T-cell (primary cell): ENCODE measurements around the gene ENOX1. TPM values are rescaled to one million over a fixed set of nuclear protein-coding genes. Genes with fewer than 3 reads are reported as not detected.

Experiments
- ATAC-seq, 4 experiments: fragments of 200-7000 bp in 3 of 4; fragments of 150-1000 bp in 1 of 4; cut with Tn5 transposase; replicated peaks in 1 of 4; 1 replicate in 3 of 4; 2 replicates in 1 of 4; pipeline ENCODE4 v1.10.0; 2021; ENCODE audit warnings: moderate library complexity in 3 of 4, mild to moderate bottlenecking in 2 of 4, moderate number of reproducible peaks in 1 of 4
- CTCF ChIA-PET, 2 donors: fragments of 300-600 bp; sonication (Branson Sonifier 250); formaldehyde crosslinking; loops; one replicate each; lab custom pipeline; 2022; ENCODE audit warnings: antibody characterized with exemption in 2 of 2; lab: Charles Lee
- POLR2A ChIA-PET, 2 donors: fragments of 300-600 bp; sonication (Branson Sonifier 250); formaldehyde crosslinking; loops; one replicate each; lab custom pipeline; 2022; ENCODE audit warnings: antibody characterized with exemption in 2 of 2; lab: Charles Lee
- DNase-seq, 35 experiments: peaks; one replicate each; pipeline versions ENCODE4 v3.0.0 to v3.0.0-alpha.2; 2013 to 2023
- H3K27ac ChIP-seq: one replicate; pipeline ENCODE4 v1.5.1; 2013; ENCODE audit warnings: low read length
- H3K27me3 ChIP-seq, 2 experiments: replicated peaks in 1 of 2; 1 replicate in 1 of 2; 2 replicates in 1 of 2; pipeline versions ENCODE4 v1.6.1 to v1.7.0; 2013; ENCODE audit warnings: low read length in 1 of 2, mixed read lengths in 1 of 2; ENCODE audit not compliant: control insufficient read depth in 2 of 2, insufficient read depth in 2 of 2; ENCODE audit errors: extremely low read depth in 1 of 2
- H3K36me3 ChIP-seq, 2 donors: 1 replicate in 1 of 2; 2 replicates in 1 of 2; pipeline versions ENCODE4 v1.6.1 to v1.7.0; 2013; ENCODE audit warnings: low read length in 1 of 2; ENCODE audit not compliant: control insufficient read depth in 2 of 2, insufficient read depth in 1 of 2; ENCODE audit errors: extremely low read depth in 1 of 2
- H3K4me1 ChIP-seq, 2 experiments: 1 replicate in 1 of 2; 2 replicates in 1 of 2; pipeline versions ENCODE4 v1.6.1 to v1.7.0; 2013; ENCODE audit warnings: low read length in 2 of 2, mixed read lengths in 1 of 2; ENCODE audit not compliant: insufficient read depth in 2 of 2, control insufficient read depth in 1 of 2; ENCODE audit errors: extremely low read depth in 1 of 2
- H3K4me3 ChIP-seq, 2 donors: 1 replicate in 1 of 2; 2 replicates in 1 of 2; pipeline versions ENCODE4 v1.5.1 to v1.7.0; 2013; ENCODE audit warnings: mild to moderate bottlenecking in 2 of 2, low read length in 1 of 2, moderate library complexity in 1 of 2; ENCODE audit not compliant: control insufficient read depth in 1 of 2; ENCODE audit errors: extremely low read depth in 1 of 2
- H3K9me3 ChIP-seq: 2 replicates; pipeline ENCODE4 v1.7.0; 2013
- H3K27ac Mint-ChIP-seq, 2 donors: one replicate each; pipeline ENCODE4 v1.8.0; 2020 to 2021; ENCODE audit warnings: mild to moderate bottlenecking in 2 of 2, mixed read lengths in 2 of 2
- H3K27me3 Mint-ChIP-seq, 2 donors: one replicate each; pipeline ENCODE4 v1.8.0; 2021 to 2022; ENCODE audit warnings: mixed read lengths in 2 of 2
- H3K36me3 Mint-ChIP-seq: one replicate; pipeline ENCODE4 v1.8.0; 2021; ENCODE audit warnings: mixed read lengths
- H3K4me1 Mint-ChIP-seq, 3 donors: one replicate each; pipeline ENCODE4 v1.8.0; 2020 to 2022; ENCODE audit warnings: mixed read lengths in 3 of 3, mild to moderate bottlenecking in 1 of 3
- H3K4me3 Mint-ChIP-seq, 3 donors: one replicate each; pipeline ENCODE4 v1.8.0; 2020 to 2022; ENCODE audit warnings: mild to moderate bottlenecking in 3 of 3, mixed read lengths in 3 of 3, moderate library complexity in 3 of 3
- H3K9me3 Mint-ChIP-seq, 3 donors: one replicate each; pipeline ENCODE4 v1.8.0; 2020 to 2022; ENCODE audit warnings: mixed read lengths in 3 of 3
- WGBS: methylation state at CpG from one replicate; pipeline ENCODE4 v1.1.5; 2013; ENCODE audit warnings: missing lambda C conversion rate; ENCODE audit not compliant: insufficient coverage; 5-methylcytosine and 5-hydroxymethylcytosine counted together
- total RNA-seq, 35 experiments: library from RNA in 6 of 35; stranded (reverse) in 6 of 35; fragments of 120-200 nt in 1 of 35; gene quantifications; one replicate each; pipeline versions ENCODE4 v1.2.1 to v1.2.4 and lab custom pipeline; 2013 to 2026

The ENOX1 gene
- total RNA-seq, 5 donors from 2014 or later (not counting 1 experiment from before 2014, with no cell fraction given): 0.10 TPM; not detected in 4

DNA sequence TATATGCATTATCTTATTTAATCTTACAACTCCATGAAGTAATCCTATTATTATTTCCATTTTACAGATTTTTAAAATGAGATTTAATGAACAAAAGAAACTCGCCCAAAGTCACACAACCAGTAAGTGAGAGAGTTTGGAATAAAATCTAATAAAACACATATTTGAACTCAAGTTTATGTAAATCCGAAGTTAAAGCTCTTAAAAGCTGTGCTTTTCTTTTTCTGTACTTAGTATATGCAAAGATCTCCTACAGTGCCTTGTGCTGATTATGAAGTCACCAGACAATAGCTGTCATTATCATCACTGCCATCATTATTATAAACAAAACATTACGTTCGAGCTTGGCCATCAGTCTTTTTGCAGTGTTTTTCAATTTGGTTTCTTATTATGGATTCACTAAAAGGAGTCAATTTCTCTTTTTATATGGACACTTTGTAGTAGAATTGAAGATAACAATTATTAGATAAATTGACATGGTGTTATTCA, 29.7 kb upstream of the ENOX1 start:
- no peak overlapping the region for H3K4me3 Mint-ChIP-seq
- Histone ChIP-seq H3K4me1 (no peaks in the 10 kb centered on the region), H3K9me3 (no peaks in the 10 kb centered on the region), H3K4me3 (no peak overlapping the region), H3K27me3 (no peaks in the 10 kb centered on the region), H3K27ac (no peak overlapping the region), H3K36me3 (no peaks in the 10 kb centered on the region)
- ATAC-seq (no peak), DNase-seq (no peak)
- WGBS: no CpG with 5 or more reads among the region's 4 CpGs
- POLR2A ChIA-PET: interaction anchor here in 1 of 2 donors (0.7 kb wide), 1 partner anchor 10 kb away, joined by 4 read pairs; no protein-coding TSS in a partner anchor
- no peak overlapping the region for H3K27ac Mint-ChIP-seq
- peaks cover 22 to 31% of the 10 kb centered on the region in 2 donors for H3K27me3 Mint-ChIP-seq
- CTCF ChIA-PET: interaction anchor here in 1 of 2 donors (1.0 kb wide), 2 partner anchors 9 to 12 kb away, joined by 3 read pairs; no protein-coding TSS in a partner anchor
- peaks cover 0 to 4% (median 0%) of the 10 kb centered on the region in 3 donors for H3K9me3 Mint-ChIP-seq
- H3K4me1 Mint-ChIP-seq: no peaks in the 10 kb centered on the region
- H3K36me3 Mint-ChIP-seq: no peaks in the 10 kb centered on the region

DNA sequence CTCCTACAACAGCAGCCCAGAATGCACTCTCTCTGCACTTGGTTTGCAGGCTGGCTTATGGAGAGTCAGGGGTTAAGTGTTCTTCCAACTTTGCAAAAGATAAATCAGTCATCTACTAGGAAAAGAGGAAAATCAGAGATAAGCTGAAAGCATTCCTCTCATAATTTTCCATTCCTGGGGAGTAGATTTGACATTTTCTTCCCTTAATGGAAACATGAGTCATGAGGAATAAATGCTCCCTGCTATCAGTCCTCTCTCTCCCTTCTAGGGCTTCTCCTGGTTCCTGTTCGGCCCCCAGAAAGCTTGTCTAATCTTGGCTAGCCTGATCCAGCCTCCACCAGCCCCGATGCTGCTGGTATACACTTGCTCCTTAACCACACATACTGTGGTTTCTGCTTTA, 28.4 kb upstream of the ENOX1 start:
- Histone ChIP-seq H3K4me1 (no peaks in the 10 kb centered on the region), H3K4me3 (no peak overlapping the region), H3K27ac (no peak overlapping the region), H3K27me3 (no peaks in the 10 kb centered on the region), H3K36me3 (no peaks in the 10 kb centered on the region), H3K9me3 (no peaks in the 10 kb centered on the region)
- Mint-ChIP-seq H3K4me1 (no peaks in the 10 kb centered on the region), H3K4me3 (no peak overlapping the region), H3K36me3 (no peaks in the 10 kb centered on the region), H3K9me3 (peaks cover 0 to 4% (median 0%) of the 10 kb centered on the region in 3 donors), H3K27ac (no peak overlapping the region), H3K27me3 (peaks cover 21 to 39% of the 10 kb centered on the region in 2 donors)
- no peak for DNase-seq
- POLR2A ChIA-PET: no interaction called here
- 33% methylated on average over 1 of the region's 2 CpGs for WGBS
- CTCF ChIA-PET: no interaction called here
- ATAC-seq: no peak

DNA sequence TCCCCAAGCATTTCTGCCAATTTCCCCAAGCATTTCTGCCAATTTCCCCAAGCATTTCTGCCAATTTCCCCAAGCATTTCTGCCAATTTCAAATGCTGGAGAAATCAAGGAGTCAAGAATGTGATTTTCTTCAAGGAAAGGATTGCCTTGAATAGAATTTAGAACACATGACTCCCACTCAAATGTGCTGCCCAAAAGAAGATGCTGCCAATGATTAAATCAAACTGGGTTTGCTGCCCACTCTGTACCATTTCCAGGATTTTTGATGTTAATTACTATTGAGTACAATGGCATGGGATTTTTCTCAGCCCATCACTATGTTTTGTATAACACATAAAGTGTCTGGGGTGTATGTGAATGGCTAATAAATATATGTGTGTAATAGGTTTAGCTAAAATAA, 21.9 kb upstream of the ENOX1 start:
- H3K4me3 ChIP-seq: no peak overlapping the region
- Mint-ChIP-seq H3K27ac (no peak overlapping the region), H3K9me3 (no peaks in the 10 kb centered on the region), H3K4me1 (peaks cover 0 to 3% (median 3%) of the 10 kb centered on the region in 3 donors), H3K36me3 (no peaks in the 10 kb centered on the region), H3K27me3 (peaks cover 13 to 27% of the 10 kb centered on the region in 2 donors), H3K4me3 (no peak overlapping the region)
- peaks cover 0 to under 1% of the 10 kb centered on the region in 2 experiments for H3K27me3 ChIP-seq
- ChIA-PET POLR2A (interaction anchor here in 1 of 2 donors (0.7 kb wide), 1 partner anchor 443 kb away, joined by 4 read pairs; no protein-coding TSS in a partner anchor), CTCF (interaction anchor here in 1 of 2 donors (1.0 kb wide), 1 partner anchor 841 kb away, joined by 3 read pairs; no protein-coding TSS in a partner anchor)
- H3K36me3 ChIP-seq: no peaks in the 10 kb centered on the region
- no peak for ATAC-seq
- no peak overlapping the region for H3K27ac ChIP-seq
- H3K4me1 ChIP-seq: no peaks in the 10 kb centered on the region
- DNase-seq: no peak
- H3K9me3 ChIP-seq: no peaks in the 10 kb centered on the region

DNA sequence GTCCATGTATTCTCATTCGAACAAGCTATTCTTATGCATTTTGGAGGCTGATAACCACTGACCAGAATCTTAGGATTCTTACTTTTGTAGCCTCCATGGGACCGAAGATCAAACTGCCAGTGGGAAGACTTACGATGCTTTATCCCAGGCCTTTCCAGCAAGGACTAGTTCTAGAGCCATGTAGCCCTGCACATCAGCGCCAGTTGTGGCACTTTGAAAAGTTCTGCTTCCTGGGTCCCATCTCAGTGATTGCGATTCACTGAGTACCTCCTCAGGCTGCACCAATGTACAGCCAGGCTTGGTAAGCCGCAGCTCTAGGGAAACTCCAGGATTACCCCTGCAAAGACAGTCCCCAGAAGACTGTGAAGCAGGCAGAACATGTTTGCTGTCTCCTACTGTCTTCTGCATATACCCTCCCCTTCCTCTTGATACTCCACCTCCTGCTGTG, 18.9 kb upstream of the ENOX1 start:
- Mint-ChIP-seq H3K4me1 (peaks cover 0 to 3% (median 3%) of the 10 kb centered on the region in 3 donors), H3K27ac (no peak overlapping the region), H3K36me3 (no peaks in the 10 kb centered on the region), H3K9me3 (no peaks in the 10 kb centered on the region), H3K27me3 (peaks cover 10 to 15% of the 10 kb centered on the region in 2 donors), H3K4me3 (no peak overlapping the region)
- Histone ChIP-seq H3K4me1 (no peaks in the 10 kb centered on the region), H3K9me3 (no peaks in the 10 kb centered on the region), H3K36me3 (no peaks in the 10 kb centered on the region), H3K27ac (no peak overlapping the region), H3K4me3 (no peak overlapping the region), H3K27me3 (peaks cover 0 to 2% of the 10 kb centered on the region in 2 experiments)
- 89% methylated on average over 6 of the region's 6 CpGs for WGBS
- ATAC-seq: no peak
- ChIA-PET CTCF (interaction anchor here (0.6 to 1.7 kb wide), 6 partner anchors 10 to 836 kb away, joined by 3 to 8 read pairs (median 6); no protein-coding TSS in a partner anchor), POLR2A (no interaction called here)
- no peak for DNase-seq

DNA sequence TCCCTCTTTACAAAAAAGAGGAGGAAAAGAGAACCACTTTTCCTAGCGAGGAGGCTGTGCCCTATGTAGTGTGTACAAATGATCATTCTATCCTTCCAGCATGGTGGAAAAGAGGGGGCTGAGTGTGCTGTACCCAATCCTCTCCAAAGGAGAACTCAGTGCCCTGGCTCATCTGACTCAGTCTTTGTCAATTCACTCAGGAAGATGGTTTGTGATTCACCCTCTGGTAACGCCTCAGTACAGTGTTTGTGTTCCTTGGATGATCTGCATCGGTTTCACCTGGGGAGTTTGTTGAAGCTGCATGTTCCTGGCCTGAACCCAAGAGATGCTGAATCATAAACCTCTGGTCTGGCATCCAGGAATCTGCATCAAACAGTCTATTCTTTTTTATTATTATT, 18.3 kb upstream of the ENOX1 start:
- Histone ChIP-seq H3K9me3 (no peaks in the 10 kb centered on the region), H3K27me3 (peaks cover 0 to 2% of the 10 kb centered on the region in 2 experiments), H3K4me1 (no peaks in the 10 kb centered on the region), H3K4me3 (no peak overlapping the region), H3K36me3 (no peaks in the 10 kb centered on the region), H3K27ac (no peak overlapping the region)
- Mint-ChIP-seq H3K9me3 (no peaks in the 10 kb centered on the region), H3K27ac (no peak overlapping the region), H3K36me3 (no peaks in the 10 kb centered on the region), H3K4me3 (no peak overlapping the region), H3K4me1 (peaks cover 0 to 3% (median 3%) of the 10 kb centered on the region in 3 donors), H3K27me3 (peaks cover 8 to 12% of the 10 kb centered on the region in 2 donors)
- POLR2A ChIA-PET: no interaction called here
- DNase-seq (no peak), ATAC-seq (no peak)
- CTCF ChIA-PET: interaction anchor here (0.5 to 1.7 kb wide), 15 partner anchors 9 to 1210 kb away, joined by 3 to 7 read pairs (median 3); no protein-coding TSS in a partner anchor
- WGBS: no CpG with 5 or more reads among the region's 3 CpGs

DNA sequence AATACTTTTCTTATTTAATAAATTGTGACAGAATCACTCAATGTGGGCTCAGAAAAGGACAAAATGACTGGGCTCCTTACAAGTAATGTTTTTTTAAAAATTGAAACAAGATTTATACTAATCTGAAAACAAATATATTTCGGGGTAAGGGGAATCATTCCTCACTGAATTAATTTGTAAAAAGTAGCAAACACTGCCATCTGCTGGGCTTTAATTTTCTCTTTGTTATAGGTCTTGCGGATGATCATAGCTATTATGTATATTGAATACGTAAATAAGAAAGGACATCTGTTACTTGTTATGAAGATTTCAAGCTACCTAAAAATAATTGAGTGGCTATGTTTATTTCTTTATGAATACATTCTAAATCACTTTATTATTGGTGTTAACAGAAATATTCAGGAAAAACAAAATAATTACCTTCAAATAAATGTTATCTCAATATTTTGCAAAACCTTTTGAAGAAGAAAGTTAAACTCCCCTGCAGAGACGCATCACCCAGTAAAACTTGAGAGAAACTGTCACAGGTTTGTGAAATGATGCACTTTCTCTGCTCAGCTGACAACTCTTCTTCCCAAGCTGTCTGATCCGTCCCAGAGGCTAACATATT, 17.8 kb upstream of the ENOX1 start:
- H3K9me3 Mint-ChIP-seq: no peaks in the 10 kb centered on the region
- H3K27me3 Mint-ChIP-seq: peaks cover 7 to 15% of the 10 kb centered on the region in 2 donors
- no peak overlapping the region for H3K27ac Mint-ChIP-seq
- POLR2A ChIA-PET: interaction anchor here in 1 of 2 donors (0.6 kb wide), 1 partner anchor 699 kb away, joined by 3 read pairs; no protein-coding TSS in a partner anchor
- Histone ChIP-seq H3K4me1 (no peaks in the 10 kb centered on the region), H3K36me3 (no peaks in the 10 kb centered on the region), H3K4me3 (no peak overlapping the region), H3K27ac (no peak overlapping the region), H3K9me3 (no peaks in the 10 kb centered on the region), H3K27me3 (peaks cover 0 to 2% of the 10 kb centered on the region in 2 experiments)
- CTCF ChIA-PET: interaction anchor here (0.5 to 1.7 kb wide), 19 partner anchors 8 to 1209 kb away, joined by 3 to 7 read pairs (median 3); no protein-coding TSS in a partner anchor
- no peaks in the 10 kb centered on the region for H3K36me3 Mint-ChIP-seq
- ATAC-seq (no peak), DNase-seq (peak in 3 of 35 experiments; percentile 4 to 64 (median 28))
- peaks cover 0 to 3% (median 3%) of the 10 kb centered on the region in 3 donors for H3K4me1 Mint-ChIP-seq
- H3K4me3 Mint-ChIP-seq: no peak overlapping the region
- no CpG with 5 or more reads among the region's 5 CpGs for whole genome bisulfite sequencing
